GM23248 (cell line): ENCODE measurements around the gene GPNMB.

Source experiments
- EZH2 ChIP-seq: fragments of 200-600 bp; sonication (generic); IDR thresholded peaks from 2 replicates; pipeline ENCODE4 v1.6.1; 2018; ENCODE audit warnings: antibody characterized with exemption, mild to moderate bottlenecking; ENCODE audit not compliant: insufficient read depth, poor library complexity, severe bottlenecking
- EZH2phosphoT487 ChIP-seq: fragments of 200-600 bp; sonication (generic); IDR thresholded peaks from 2 replicates; pipeline ENCODE4 v1.6.1; 2018; ENCODE audit warnings: antibody characterized with exemption, moderate library complexity, mild to moderate bottlenecking, low read depth; ENCODE audit not compliant: insufficient read depth

GRCh38 chr7:23226844-23227450 lies 19.6 kb upstream of the GPNMB start:
- no peak for TF ChIP-seq EZH2
- TF ChIP-seq EZH2phosphoT487 = no peak
